DOHH2 (cell line): ENCODE data around the gene SPINK6.

Experiments used
- CTCF ChIP-seq: fragments of 200-600 bp; sonication (generic); IDR thresholded peaks from one replicate; pipeline ENCODE4 v1.5.1; 2014; ENCODE audit warnings: antibody characterized with exemption, mild to moderate bottlenecking, low read depth, low read length; ENCODE audit not compliant: poor library complexity, severe bottlenecking
- EZH2phosphoT487 ChIP-seq: fragments of 200-600 bp; sonication (generic); IDR thresholded peaks from 2 replicates; pipeline ENCODE4 v1.6.1; 2017; ENCODE audit warnings: borderline replicate concordance, mild to moderate bottlenecking, antibody characterized with exemption, low read length, moderate library complexity, mixed read lengths

DNA sequence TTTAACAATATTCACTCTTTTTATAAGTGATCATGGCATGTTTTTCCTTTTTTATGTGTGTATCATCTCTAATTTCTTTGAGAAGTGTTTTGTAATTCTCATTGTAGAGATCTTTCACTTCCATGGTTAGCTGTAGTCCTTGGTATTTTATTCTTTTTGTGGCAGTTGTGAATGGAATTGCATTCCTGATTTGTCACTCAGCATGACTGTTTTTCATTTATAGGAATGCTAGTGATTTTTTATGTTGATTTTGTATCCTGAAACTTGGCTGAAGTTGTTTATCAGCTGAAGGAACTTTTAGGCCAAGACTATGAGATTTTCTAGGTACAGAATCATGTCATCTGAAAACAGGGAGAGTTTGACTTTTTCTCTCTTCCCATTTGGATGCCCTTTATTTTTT, 52.6 kb downstream of the SPINK6 start:
- TF ChIP-seq CTCF (no peak), EZH2phosphoT487 (no peak)
